HepG2 (cell line): Measurements from ENCODE around the gene TOMM40L. TPM values are rescaled to one million over a fixed set of nuclear protein-coding genes. Genes with fewer than 3 reads are reported as not detected.

Experiments used
- AHDC1 ChIP-seq: sonication (generic); formaldehyde crosslinking; IDR thresholded peaks from 2 replicates; pipeline ENCODE4 v1.5.1; 2020; ENCODE audit warnings: mild to moderate bottlenecking, missing genetic modification reagents, borderline replicate concordance
- HNF1A ChIP-seq, 2 experiments: sonication (generic) in 1 of 2; formaldehyde crosslinking in 1 of 2; IDR thresholded peaks; 2 replicates each; pipeline versions ENCODE4 v1.4.0 to v1.6.1; 2016 to 2020; ENCODE audit warnings: borderline replicate concordance in 1 of 2, low read depth in 1 of 2, mild to moderate bottlenecking in 1 of 2, missing genetic modification reagents in 1 of 2
- HNRNPL ChIP-seq: fragments of 200-400 bp; formaldehyde crosslinking; IDR thresholded peaks from 2 replicates; pipeline ENCODE4 v1.6.1; 2017; ENCODE audit warnings: mild to moderate bottlenecking, low read depth, low read length
- KAT2B ChIP-seq: fragments of 150-350 bp; IDR thresholded peaks from 2 replicates; pipeline ENCODE4 v1.6.1; 2014; ENCODE audit warnings: low read depth, low read length, borderline replicate concordance
- MEF2D ChIP-seq: sonication (generic); formaldehyde crosslinking; IDR thresholded peaks from 2 replicates; pipeline ENCODE4 v1.5.1; 2020; ENCODE audit warnings: mild to moderate bottlenecking, missing genetic modification reagents
- NFKBIZ ChIP-seq: IDR thresholded peaks from 2 replicates; pipeline ENCODE4 v1.6.1; 2018; ENCODE audit warnings: missing genetic modification reagents, missing compliant biosample characterization
- NKX3-1 ChIP-seq: sonication (generic); formaldehyde crosslinking; IDR thresholded peaks from 2 replicates; pipeline ENCODE4 v1.5.0; 2020; ENCODE audit warnings: missing genetic modification reagents
- NONO ChIP-seq, 2 experiments: fragments of 450-650 bp in 1 of 2; sonication (generic) in 1 of 2; formaldehyde crosslinking in 1 of 2; IDR thresholded peaks in 1 of 2; conservative IDR thresholded peaks in 1 of 2; 2 replicates each; pipeline versions ENCODE4 v1.6.1 to v1.8.0; 2017 to 2022; ENCODE audit warnings: mild to moderate bottlenecking in 1 of 2, missing genetic modification reagents in 1 of 2, moderate library complexity in 1 of 2
- SKI ChIP-seq: fragments of 450-650 bp; IDR thresholded peaks from one replicate; pipeline ENCODE4 v1.6.1; 2018; ENCODE audit warnings: mild to moderate bottlenecking; ENCODE audit not compliant: partially characterized antibody
- U2AF1 ChIP-seq: fragments of 200-400 bp; formaldehyde crosslinking; optimal IDR thresholded peaks from 2 replicates; pipeline ENCODE3; 2017; ENCODE audit warnings: mild to moderate bottlenecking, low read depth, low read length
- ZNF496 ChIP-seq: sonication (generic); formaldehyde crosslinking; IDR thresholded peaks from 2 replicates; pipeline ENCODE4 v1.8.1; 2023; ENCODE audit warnings: mild to moderate bottlenecking, moderate library complexity, missing genetic modification reagents; ENCODE audit not compliant: insufficient replicate concordance
- ZNF547 ChIP-seq: sonication (generic); formaldehyde crosslinking; IDR thresholded peaks from 2 replicates; pipeline ENCODE4 v1.5.1; 2020; ENCODE audit warnings: mild to moderate bottlenecking, missing genetic modification reagents
- ZNF790 ChIP-seq: sonication (generic); formaldehyde crosslinking; IDR thresholded peaks from 2 replicates; pipeline ENCODE4 v1.8.0; 2022; ENCODE audit warnings: missing genetic modification reagents, mild to moderate bottlenecking, borderline replicate concordance
- ZSCAN20 ChIP-seq: sonication (generic); formaldehyde crosslinking; IDR thresholded peaks from 2 replicates; pipeline ENCODE4 v1.4.0; 2020; ENCODE audit warnings: missing genetic modification reagents, mild to moderate bottlenecking, borderline replicate concordance
- polyA plus RNA-seq, 8 experiments: library from polyadenylated mRNA; depleted of rRNA in 3 of 8; stranded (reverse) in 7 of 8; unstranded in 1 of 8; fragments of >200 nt; fragmentation: Illumina TruSeq in 4 of 8; extraction: Trizol in 4 of 8; gene quantifications; 2 replicates each; pipeline versions ENCODE4 v1.2.1 to v1.2.3, GENCODE V29; 2011 to 2016; ENCODE audit warnings: low read depth in 4 of 8, missing spikeins in 1 of 8, mixed read lengths in 1 of 8; ENCODE audit not compliant: insufficient read depth in 1 of 8
- total RNA-seq, 5 experiments: library from RNA; depleted of rRNA; stranded (reverse); fragments of >200 nt; fragmentation: Illumina TruSeq; extraction: Trizol; gene quantifications; 2 replicates each; pipeline ENCODE4 v1.2.3, GENCODE V29; 2016; ENCODE audit warnings: low read depth in 1 of 5
- TF ChIP-seq, protein P1 (sequence below): sonication (generic); formaldehyde crosslinking; IDR thresholded peaks from 2 replicates; pipeline ENCODE4 v1.5.0; 2020; ENCODE audit warnings: missing genetic modification reagents, mild to moderate bottlenecking, borderline replicate concordance

The TOMM40L gene
- total and polyA plus RNA-seq, 2 of the 13 experiments (the other 11 are each of a cell fraction or from before 2014, with no cell fraction given), result 14.1 to 26.2 TPM

GRCh38 chr1:161238039-161238473 lies 12.2 kb downstream of the TOMM40L start, which contains the start of gene NR1I3 (continued):
- TF ChIP-seq AHDC1 (CRISPR knock-in tag) (peak; percentile 83; the same call in 1 of the 2 replicates), HNF1A (IDR thresholded peaks at IDR 0.05; ENCODE audit: low read depth) (no peak), HNF1A (CRISPR knock-in tag; IDR thresholded peaks at IDR 0.05; ENCODE audit: borderline replicate concordance) (no peak), ZSCAN20 (no peak), MEF2D (CRISPR knock-in tag) (peak; percentile 31; the same call in 1 of the 2 replicates), NFKBIZ (CRISPR knock-in tag) (no peak), KAT2B (no peak), ZNF547 (CRISPR knock-in tag) (no peak), HNRNPL (no peak), NKX3-1 (CRISPR knock-in tag) (no peak), ZNF790 (CRISPR knock-in tag) (no peak), NONO (IDR thresholded peaks at IDR 0.05) (no peak), NONO (CRISPR knock-in tag; conservative IDR thresholded peaks at IDR 0.05) (peak; percentile 60; the same call in 1 of the 2 replicates), U2AF1 (no peak), ZNF496 (CRISPR knock-in tag) (no peak), SKI (peak; percentile 73)
- TF ChIP-seq, protein P1, sequence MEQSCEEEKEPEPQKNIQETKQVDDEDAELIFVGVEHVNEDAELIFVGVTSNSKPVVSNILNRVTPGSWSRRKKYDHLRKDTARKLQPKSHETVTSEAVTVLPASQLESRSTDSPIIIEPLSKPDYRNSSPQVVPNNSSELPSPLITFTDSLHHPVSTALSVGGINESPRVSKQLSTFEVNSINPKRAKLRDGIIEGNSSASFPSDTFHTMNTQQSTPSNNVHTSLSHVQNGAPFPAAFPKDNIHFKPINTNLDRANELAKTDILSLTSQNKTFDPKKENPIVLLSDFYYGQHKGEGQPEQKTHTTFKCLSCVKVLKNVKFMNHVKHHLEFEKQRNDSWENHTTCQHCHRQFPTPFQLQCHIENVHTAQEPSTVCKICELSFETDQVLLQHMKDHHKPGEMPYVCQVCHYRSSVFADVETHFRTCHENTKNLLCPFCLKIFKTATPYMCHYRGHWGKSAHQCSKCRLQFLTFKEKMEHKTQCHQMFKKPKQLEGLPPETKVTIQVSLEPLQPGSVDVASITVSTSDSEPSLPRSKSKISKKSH (CRISPR knock-in tag), result no peak
